ENCODE data around the gene KIF5C. TPM values are rescaled to one million over a fixed set of nuclear protein-coding genes. Genes with fewer than 3 reads are reported as not detected.

The KIF5C gene
- total and polyA plus RNA-seq, 2 of the 13 experiments (the other 11 are each of a cell fraction or from before 2014, with no cell fraction given): 0.15 to 0.20 TPM

DNA sequence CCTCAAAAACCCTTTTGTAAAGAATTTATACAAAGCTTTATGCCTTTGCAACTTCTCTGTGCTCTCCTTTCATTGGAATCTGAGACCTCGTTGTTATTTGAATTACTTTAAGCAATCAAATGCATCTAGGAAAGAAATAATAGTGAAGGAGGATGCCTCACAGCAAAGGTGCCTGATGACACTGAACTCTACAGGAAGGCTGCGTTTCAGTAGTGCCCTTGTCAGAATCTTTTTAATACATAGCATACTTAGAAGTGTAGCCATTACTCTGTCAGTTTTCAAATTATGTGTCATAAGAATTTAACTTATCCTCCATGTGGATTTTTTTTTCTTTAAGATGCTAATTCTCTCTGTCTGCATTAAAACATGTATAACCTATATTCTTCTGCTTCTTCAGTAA, 153.9 kb downstream of the KIF5C start (continued):
- TF ChIP-seq ZZZ3 (CRISPR knock-in tag; IDR thresholded peaks at IDR 0.05; ENCODE audit: borderline replicate concordance): no peak
- TF ChIP-seq, protein P1, sequence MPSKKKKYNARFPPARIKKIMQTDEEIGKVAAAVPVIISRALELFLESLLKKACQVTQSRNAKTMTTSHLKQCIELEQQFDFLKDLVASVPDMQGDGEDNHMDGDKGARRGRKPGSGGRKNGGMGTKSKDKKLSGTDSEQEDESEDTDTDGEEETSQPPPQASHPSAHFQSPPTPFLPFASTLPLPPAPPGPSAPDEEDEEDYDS (CRISPR knock-in tag; IDR thresholded peaks at IDR 0.05): no peak
- no peak for TF ChIP-seq ZNF841 (CRISPR knock-in tag; IDR thresholded peaks at IDR 0.05; ENCODE audit: borderline replicate concordance)

DNA sequence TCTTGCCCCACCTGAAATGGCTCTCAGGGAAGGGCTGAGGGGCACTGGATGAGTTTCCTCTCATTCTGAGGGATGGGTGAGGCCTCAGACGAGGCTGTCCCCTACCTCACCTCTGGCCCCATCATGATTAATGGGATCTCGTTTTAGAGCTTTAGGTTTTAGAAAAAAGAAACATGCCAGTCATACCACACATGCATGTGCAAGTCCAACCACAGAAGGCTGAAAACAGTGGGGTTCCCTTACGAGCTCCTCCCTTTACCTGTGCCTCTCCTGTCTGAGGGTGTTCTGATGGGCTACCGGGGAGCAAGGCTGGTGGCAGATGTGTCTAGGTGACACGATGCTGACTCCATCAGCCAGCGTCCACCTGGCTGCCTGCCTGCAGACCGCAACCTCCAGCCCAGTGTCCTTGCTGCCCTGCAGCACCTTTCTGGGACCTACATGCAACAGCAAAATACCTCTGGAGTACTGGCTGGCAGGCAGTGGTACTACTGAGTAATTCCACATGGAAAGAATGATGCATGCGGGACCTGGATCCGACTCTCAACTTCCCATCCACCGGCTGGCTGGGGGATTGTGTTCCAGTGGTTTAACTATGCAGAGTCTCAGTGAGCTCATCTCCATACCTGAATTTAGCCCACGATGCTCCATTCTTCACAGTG, 154.4 kb downstream of the KIF5C start:
- Histone ChIP-seq H3K27me3 (ENCODE audit: control insufficient read depth in 1 of 2, insufficient read depth in 2 of 2, low read length in 2 of 2) (peaks cover 0 to 17% of the 10 kb centered on the region in 2 experiments; a peak in 2 of 5 replicates), H3K4me1 (ENCODE audit: insufficient read depth, low read length) (no peaks in the 10 kb centered on the region), H3K79me2 (ENCODE audit: insufficient read depth, low read length) (no peaks in the 10 kb centered on the region), H4K20me1 (ENCODE audit: insufficient read depth, low read length) (no peaks in the 10 kb centered on the region), H3K4me2 (ENCODE audit: low read depth, low read length) (no peak overlapping the region), H3K9ac (ENCODE audit: insufficient read depth, low read depth, low read length) (no peak overlapping the region), H3K27ac (ENCODE audit: extremely low read length, insufficient read depth, low read length) (no peak overlapping the region), H2AFZ (ENCODE audit: low read length) (no peak overlapping the region), H3K4me3 (replicated peaks in 1 of 3; ENCODE audit: insufficient read depth in 1 of 3, low read depth in 2 of 3, low read length in 3 of 3) (no peak overlapping the region), H3K36me3 (replicated peaks in 1 of 2; ENCODE audit: control insufficient read depth in 1 of 2, insufficient read depth in 2 of 2, low read length in 2 of 2) (no peaks in the 10 kb centered on the region), H3K9me3 (ENCODE audit: low read length) (no peaks in the 10 kb centered on the region)
- CTCF ChIA-PET (ENCODE audit: low intra/inter-chr PET ratio, low total read pairs): no interaction called here
- no TSS peak for BruUV-seq (replicated peaks)
- no peak for ATAC-seq
- FAIRE-seq: no peak
- no peak for DNase-seq (ENCODE audit: low spot score)
- in situ Hi-C loops (cut with HindIII; ENCODE audit: extremely low pct_ligation_motif_present, low pct_unique_long_range_greater_than_20kb) (no loop called here), intact Hi-C loops (cut with micrococcal nuclease; ENCODE audit: unreplicated experiment) (no loop called here)
- TF ChIP-seq SYNCRIP (IDR thresholded peaks at IDR 0.05; ENCODE audit: insufficient read depth, low read depth, low read length) (no peak), ZNF225 (CRISPR knock-in tag; IDR thresholded peaks at IDR 0.05) (no peak), ZNF101 (CRISPR knock-in tag; IDR thresholded peaks at IDR 0.05; ENCODE audit: borderline replicate concordance, low read depth) (no peak), NKX3-1 (CRISPR knock-in tag; IDR thresholded peaks at IDR 0.05) (no peak), ZNF879 (CRISPR knock-in tag; IDR thresholded peaks at IDR 0.05) (no peak), MBNL3 (CRISPR knock-in tag; conservative IDR thresholded peaks at IDR 0.05) (no peak), ATAD3A (CRISPR knock-in tag; IDR thresholded peaks at IDR 0.05) (no peak), SNAI1 (CRISPR knock-in tag; IDR thresholded peaks at IDR 0.05; ENCODE audit: borderline replicate concordance) (no peak), MXD4 (CRISPR knock-in tag; IDR thresholded peaks at IDR 0.05) (no peak), TAF1 (CRISPR knock-in tag; IDR thresholded peaks at IDR 0.05) (no peak), NFE2L2 (IDR thresholded peaks at IDR 0.05; ENCODE audit: low read length) (no peak), ZNF749 (CRISPR knock-in tag; IDR thresholded peaks at IDR 0.05; ENCODE audit: borderline replicate concordance) (no peak)
- TF ChIP-seq, protein P2, sequence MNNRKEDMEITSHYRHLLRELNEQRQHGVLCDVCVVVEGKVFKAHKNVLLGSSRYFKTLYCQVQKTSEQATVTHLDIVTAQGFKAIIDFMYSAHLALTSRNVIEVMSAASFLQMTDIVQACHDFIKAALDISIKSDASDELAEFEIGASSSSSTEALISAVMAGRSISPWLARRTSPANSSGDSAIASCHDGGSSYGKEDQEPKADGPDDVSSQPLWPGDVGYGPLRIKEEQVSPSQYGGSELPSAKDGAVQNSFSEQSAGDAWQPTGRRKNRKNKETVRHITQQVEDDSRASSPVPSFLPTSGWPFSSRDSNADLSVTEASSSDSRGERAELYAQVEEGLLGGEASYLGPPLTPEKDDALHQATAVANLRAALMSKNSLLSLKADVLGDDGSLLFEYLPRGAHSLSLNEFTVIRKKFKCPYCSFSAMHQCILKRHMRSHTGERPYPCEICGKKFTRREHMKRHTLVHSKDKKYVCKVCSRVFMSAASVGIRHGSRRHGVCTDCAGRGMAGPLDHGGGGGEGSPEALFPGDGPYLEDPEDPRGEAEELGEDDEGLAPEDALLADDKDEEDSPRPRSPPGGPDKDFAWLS (CRISPR knock-in tag; IDR thresholded peaks at IDR 0.05; ENCODE audit: borderline replicate concordance): no peak
- TF ChIP-seq, protein P3, sequence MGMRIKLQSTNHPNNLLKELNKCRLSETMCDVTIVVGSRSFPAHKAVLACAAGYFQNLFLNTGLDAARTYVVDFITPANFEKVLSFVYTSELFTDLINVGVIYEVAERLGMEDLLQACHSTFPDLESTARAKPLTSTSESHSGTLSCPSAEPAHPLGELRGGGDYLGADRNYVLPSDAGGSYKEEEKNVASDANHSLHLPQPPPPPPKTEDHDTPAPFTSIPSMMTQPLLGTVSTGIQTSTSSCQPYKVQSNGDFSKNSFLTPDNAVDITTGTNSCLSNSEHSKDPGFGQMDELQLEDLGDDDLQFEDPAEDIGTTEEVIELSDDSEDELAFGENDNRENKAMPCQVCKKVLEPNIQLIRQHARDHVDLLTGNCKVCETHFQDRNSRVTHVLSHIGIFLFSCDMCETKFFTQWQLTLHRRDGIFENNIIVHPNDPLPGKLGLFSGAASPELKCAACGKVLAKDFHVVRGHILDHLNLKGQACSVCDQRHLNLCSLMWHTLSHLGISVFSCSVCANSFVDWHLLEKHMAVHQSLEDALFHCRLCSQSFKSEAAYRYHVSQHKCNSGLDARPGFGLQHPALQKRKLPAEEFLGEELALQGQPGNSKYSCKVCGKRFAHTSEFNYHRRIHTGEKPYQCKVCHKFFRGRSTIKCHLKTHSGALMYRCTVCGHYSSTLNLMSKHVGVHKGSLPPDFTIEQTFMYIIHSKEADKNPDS (CRISPR knock-in tag; IDR thresholded peaks at IDR 0.05): no peak
- TF ChIP-seq, protein P4, sequence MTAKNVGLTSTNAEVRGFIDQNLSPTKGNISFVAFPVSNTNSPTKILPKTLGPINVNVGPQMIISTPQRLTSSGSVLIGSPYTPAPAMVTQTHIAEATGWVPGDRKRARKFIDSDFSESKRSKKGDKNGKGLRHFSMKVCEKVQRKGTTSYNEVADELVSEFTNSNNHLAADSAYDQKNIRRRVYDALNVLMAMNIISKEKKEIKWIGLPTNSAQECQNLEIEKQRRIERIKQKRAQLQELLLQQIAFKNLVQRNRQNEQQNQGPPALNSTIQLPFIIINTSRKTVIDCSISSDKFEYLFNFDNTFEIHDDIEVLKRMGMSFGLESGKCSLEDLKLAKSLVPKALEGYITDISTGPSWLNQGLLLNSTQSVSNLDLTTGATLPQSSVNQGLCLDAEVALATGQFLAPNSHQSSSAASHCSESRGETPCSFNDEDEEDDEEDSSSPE (CRISPR knock-in tag; IDR thresholded peaks at IDR 0.05): no peak
- TF ChIP-seq, protein P5, sequence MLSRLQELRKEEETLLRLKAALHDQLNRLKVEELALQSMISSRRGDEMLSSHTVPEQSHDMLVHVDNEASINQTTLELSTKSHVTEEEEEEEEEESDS (CRISPR knock-in tag; IDR thresholded peaks at IDR 0.05; ENCODE audit: borderline replicate concordance): no peak
- POLR2A ChIA-PET: no interaction called here
- WGBS (ENCODE audit: low lambda C conversion rate): 34% methylated on average over 11 of the region's 11 CpGs
